ENCODE results near the gene CCR6. TPM values are rescaled to one million over a fixed set of nuclear protein-coding genes. Genes with fewer than 3 reads are reported as not detected.

The CCR6 gene
- polyA plus RNA-seq, 2 of the 4 experiments (the other 2 are of a cell fraction) = 0.01 TPM; not detected in 1

DNA sequence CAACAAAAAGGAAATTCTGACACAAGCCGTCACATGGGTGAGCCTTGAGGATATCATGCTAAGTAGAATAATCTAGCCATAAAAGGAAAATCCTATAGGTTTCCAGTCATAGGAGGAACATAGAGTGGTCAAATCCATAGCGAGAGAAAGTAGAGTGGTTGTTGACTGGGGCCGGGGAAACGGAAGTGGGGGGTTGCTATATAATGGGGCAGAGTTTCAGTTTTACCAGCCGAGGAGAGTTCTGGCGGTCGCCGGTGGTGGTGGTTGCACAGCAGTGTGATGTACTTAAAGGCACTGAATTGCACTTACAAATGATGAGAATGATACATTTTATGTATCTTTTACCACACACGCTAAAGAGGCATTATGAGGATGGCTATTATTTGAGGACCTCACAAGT lies 30.0 kb downstream of the CCR6 start (continued):
- no peak for TF ChIP-seq NFE2L2 (conservative IDR thresholded peaks at IDR 0.05; ENCODE audit: low read length)
- TF ChIP-seq, protein P1, sequence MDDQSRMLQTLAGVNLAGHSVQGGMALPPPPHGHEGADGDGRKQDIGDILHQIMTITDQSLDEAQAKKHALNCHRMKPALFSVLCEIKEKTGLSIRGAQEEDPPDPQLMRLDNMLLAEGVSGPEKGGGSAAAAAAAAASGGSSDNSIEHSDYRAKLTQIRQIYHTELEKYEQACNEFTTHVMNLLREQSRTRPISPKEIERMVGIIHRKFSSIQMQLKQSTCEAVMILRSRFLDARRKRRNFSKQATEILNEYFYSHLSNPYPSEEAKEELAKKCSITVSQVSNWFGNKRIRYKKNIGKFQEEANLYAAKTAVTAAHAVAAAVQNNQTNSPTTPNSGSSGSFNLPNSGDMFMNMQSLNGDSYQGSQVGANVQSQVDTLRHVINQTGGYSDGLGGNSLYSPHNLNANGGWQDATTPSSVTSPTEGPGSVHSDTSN (IDR thresholded peaks at IDR 0.05) = no peak
- no peak for TF ChIP-seq CBX2 (IDR thresholded peaks at IDR 0.05; ENCODE audit: borderline replicate concordance, low read depth)
- no peak for TF ChIP-seq FOSL2 (IDR thresholded peaks at IDR 0.05)
- TF ChIP-seq FOSL2 (CRISPR knock-in tag; IDR thresholded peaks at IDR 0.05) = no peak
- TF ChIP-seq, protein P2, sequence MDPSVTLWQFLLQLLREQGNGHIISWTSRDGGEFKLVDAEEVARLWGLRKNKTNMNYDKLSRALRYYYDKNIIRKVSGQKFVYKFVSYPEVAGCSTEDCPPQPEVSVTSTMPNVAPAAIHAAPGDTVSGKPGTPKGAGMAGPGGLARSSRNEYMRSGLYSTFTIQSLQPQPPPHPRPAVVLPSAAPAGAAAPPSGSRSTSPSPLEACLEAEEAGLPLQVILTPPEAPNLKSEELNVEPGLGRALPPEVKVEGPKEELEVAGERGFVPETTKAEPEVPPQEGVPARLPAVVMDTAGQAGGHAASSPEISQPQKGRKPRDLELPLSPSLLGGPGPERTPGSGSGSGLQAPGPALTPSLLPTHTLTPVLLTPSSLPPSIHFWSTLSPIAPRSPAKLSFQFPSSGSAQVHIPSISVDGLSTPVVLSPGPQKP (IDR thresholded peaks at IDR 0.05; ENCODE audit: low read depth, low read length) = no peak

DNA sequence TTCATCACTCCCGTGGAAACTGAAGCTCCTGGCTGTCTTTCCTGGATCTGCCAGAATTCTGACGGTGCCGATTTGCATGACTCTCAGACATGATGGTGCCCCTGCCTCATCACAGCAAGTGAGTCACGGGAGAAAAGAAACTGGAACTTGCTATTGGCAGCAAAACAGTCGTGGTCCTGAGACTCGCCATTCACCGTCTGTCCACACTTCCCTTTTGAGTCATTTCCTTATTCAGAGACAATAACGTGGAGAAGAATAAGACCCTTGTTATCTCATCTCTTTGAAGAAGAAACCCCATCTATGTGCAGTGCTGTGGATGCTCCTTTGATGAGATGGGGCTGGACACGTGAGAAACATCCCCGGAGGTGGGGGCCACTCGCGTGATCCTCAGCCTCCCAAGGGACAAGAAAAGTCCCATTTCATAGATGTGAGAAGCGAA lies 30.6 kb downstream of the CCR6 start:
- ChIA-PET POLR2A (no interaction called here), CTCF (no interaction called here)
- Histone ChIP-seq H3K27ac (no peak overlapping the region), H3K4me1 (no peaks in the 10 kb centered on the region), H3K4me3 (no peak overlapping the region), H3K9me3 (no peaks in the 10 kb centered on the region), H3K4me2 (no peak overlapping the region)
- TF ChIP-seq, protein P3, sequence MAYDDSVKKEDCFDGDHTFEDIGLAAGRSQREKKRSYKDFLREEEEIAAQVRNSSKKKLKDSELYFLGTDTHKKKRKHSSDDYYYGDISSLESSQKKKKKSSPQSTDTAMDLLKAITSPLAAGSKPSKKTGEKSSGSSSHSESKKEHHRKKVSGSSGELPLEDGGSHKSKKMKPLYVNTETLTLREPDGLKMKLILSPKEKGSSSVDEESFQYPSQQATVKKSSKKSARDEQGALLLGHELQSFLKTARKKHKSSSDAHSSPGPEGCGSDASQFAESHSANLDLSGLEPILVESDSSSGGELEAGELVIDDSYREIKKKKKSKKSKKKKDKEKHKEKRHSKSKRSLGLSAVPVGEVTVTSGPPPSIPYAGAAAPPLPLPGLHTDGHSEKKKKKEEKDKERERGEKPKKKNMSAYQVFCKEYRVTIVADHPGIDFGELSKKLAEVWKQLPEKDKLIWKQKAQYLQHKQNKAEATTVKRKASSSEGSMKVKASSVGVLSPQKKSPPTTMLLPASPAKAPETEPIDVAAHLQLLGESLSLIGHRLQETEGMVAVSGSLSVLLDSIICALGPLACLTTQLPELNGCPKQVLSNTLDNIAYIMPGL (CRISPR knock-in tag; IDR thresholded peaks at IDR 0.05; ENCODE audit: borderline replicate concordance) = no peak
- no peak for TF ChIP-seq EHMT2 (IDR thresholded peaks at IDR 0.05; ENCODE audit: low read depth)
- TF ChIP-seq EHF (CRISPR knock-in tag; IDR thresholded peaks at IDR 0.05) = no peak
- no peak for ATAC-seq
- no peak for FAIRE-seq
- no peak for DNase-seq (ENCODE audit: low read depth in 1 of 2, low spot score in 1 of 2)
- 37% methylated on average over 13 of the region's 13 CpGs for WGBS (ENCODE audit: missing lambda C conversion rate)

DNA sequence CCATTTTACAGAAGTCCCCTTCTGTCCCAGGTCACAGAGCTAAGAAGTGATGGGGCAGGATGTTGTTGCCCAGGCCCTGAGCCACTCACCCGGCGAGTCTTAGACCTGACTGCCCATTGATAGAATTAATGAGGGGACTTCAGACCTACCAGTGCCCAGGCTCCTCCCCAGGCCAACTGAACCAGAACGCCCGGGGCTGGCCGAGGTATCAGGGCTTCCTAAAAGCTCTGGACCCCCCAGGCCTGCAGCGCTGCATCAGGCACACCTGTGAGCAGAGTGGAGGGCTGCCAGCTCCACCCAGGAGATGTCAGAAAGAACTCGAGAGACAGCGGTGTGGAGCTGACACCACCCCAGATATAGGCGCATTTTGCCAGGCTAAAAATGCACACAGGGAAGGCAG lies 31.4 kb downstream of the CCR6 start:
- TF ChIP-seq FOSL2 (IDR thresholded peaks at IDR 0.05) = no peak
- TF ChIP-seq FOSL2 (CRISPR knock-in tag; IDR thresholded peaks at IDR 0.05) = no peak
- no peak for TF ChIP-seq CBX8 (IDR thresholded peaks at IDR 0.05)
- no peak for TF ChIP-seq BHLHE40 (IDR thresholded peaks at IDR 0.05; ENCODE audit: low read depth, low read length)
- TF ChIP-seq SMC3 (IDR thresholded peaks at IDR 0.05) = no peak
- TF ChIP-seq ZFP36 (IDR thresholded peaks at IDR 0.05; ENCODE audit: borderline replicate concordance, partially characterized antibody) = no peak
- TF ChIP-seq, protein P2 (IDR thresholded peaks at IDR 0.05; ENCODE audit: low read depth, low read length) = no peak
- TF ChIP-seq, protein P4, sequence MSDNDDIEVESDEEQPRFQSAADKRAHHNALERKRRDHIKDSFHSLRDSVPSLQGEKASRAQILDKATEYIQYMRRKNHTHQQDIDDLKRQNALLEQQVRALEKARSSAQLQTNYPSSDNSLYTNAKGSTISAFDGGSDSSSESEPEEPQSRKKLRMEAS (IDR thresholded peaks at IDR 0.05) = no peak
- TF ChIP-seq SREBF2 (IDR thresholded peaks at IDR 0.05) = no peak
- TF ChIP-seq RAD21 (conservative IDR thresholded peaks at IDR 0.05 in 1 of 2, IDR thresholded peaks at IDR 0.05 in 1 of 2) = no peak
- TF ChIP-seq HOXB13 (CRISPR knock-in tag; IDR thresholded peaks at IDR 0.05; ENCODE audit: low read depth) = no peak
- ChIA-PET POLR2A (no interaction called here), CTCF (no interaction called here)
- WGBS (ENCODE audit: missing lambda C conversion rate) = 77% methylated on average over 5 of the region's 9 CpGs
- DNase-seq (ENCODE audit: low read depth in 1 of 2, low spot score in 1 of 2) (no peak), FAIRE-seq (no peak), ATAC-seq (no peak)
- H3K4me1 ChIP-seq = no peaks in the 10 kb centered on the region
- H3K27ac ChIP-seq = no peak overlapping the region
- no peaks in the 10 kb centered on the region for H3K9me3 ChIP-seq
- H3K4me2 ChIP-seq = no peak overlapping the region
- no peak overlapping the region for H3K4me3 ChIP-seq
